ENCODE results near the gene TMEM259. TPM values are rescaled to one million over a fixed set of nuclear protein-coding genes. Genes with fewer than 3 reads are reported as not detected.
A peak's percentile ranks its signal among the peaks of the same experiment; 100 is the strongest.

The TMEM259 gene
- total RNA-seq, 1 experiment from 2014 or later: 202 TPM

DNA sequence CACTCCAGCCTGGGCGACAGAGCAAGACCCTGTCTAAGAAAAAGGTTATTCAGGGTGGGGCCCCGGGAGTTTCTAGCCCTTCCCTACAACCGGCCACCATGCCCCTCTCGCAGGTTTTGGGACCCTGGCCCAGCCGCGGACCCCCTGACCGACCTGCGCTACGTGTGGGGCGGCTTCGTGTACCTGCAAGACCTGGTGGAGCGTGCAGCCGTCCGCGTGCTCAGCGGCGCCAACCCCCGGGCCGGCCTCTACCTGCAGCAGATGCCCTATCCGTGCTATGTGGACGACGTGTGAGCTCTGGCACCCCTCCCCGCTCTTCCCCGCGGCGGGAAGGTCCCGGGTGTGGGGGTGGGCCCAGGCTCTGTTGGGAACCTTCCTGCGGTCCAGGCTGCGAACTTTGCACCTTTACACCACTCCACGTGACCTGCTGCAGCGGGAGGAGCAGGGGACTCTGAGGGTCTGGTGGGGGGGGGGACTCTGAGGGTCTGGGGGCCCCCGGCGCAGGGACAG is 25.2 kb upstream of the TMEM259 start:
- peak overlapping the region; percentile 50 for H3K27ac ChIP-seq (ENCODE audit: low read depth, low read length)
- H3K4me2 ChIP-seq (ENCODE audit: low read length): no peak overlapping the region
- H2AFZ ChIP-seq (ENCODE audit: low read depth, low read length, poor library complexity, severe bottlenecking): no peak overlapping the region
- ChIA-PET POLR2A (interaction anchor here (2.0 kb wide), 1 partner anchor 223 kb away, joined by 7 read pairs; the partner anchor contains the start of gene CIRBP), RAD21 (ENCODE audit: low non-redundant PET in 1 of 2, low total read pairs in 2 of 2, uncharacterized antibody in 2 of 2, unreplicated experiment in 2 of 2) (no interaction called here), CTCF (interaction anchor here (1.4 kb wide), 1 partner anchor 19 kb away, joined by 7 read pairs; no protein-coding TSS in a partner anchor)
- intact Hi-C loops (cut with micrococcal nuclease): no loop called here
- TF ChIP-seq CBX3 (IDR thresholded peaks at IDR 0.05; ENCODE audit: low read depth): no peak
- no peak for TF ChIP-seq SP1 (IDR thresholded peaks at IDR 0.05; ENCODE audit: low read depth)
- no peak for TF ChIP-seq SRF (IDR thresholded peaks at IDR 0.05; ENCODE audit: low read depth)
- TF ChIP-seq POLR2A (IDR thresholded peaks at IDR 0.05; ENCODE audit: borderline replicate concordance, extremely low read depth, insufficient read depth, insufficient read length): no peak
- TF ChIP-seq EZH2phosphoT487 (IDR thresholded peaks at IDR 0.05; ENCODE audit: borderline replicate concordance): no peak
- no peak for TF ChIP-seq POLR2AphosphoS5 (IDR thresholded peaks at IDR 0.05; ENCODE audit: low read depth, low read length)
- TF ChIP-seq CTCF (IDR thresholded peaks at IDR 0.05 in 2 of 3, conservative IDR thresholded peaks at IDR 0.05 in 1 of 3; ENCODE audit: borderline replicate concordance in 1 of 3, insufficient read depth in 1 of 3, low read depth in 2 of 3, low read length in 2 of 3): no peak
- TF ChIP-seq, protein P1, sequence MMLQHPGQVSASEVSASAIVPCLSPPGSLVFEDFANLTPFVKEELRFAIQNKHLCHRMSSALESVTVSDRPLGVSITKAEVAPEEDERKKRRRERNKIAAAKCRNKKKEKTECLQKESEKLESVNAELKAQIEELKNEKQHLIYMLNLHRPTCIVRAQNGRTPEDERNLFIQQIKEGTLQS (IDR thresholded peaks at IDR 0.05): no peak
- no peak for TF ChIP-seq ZBTB33 (IDR thresholded peaks at IDR 0.05; ENCODE audit: extremely low read depth, insufficient replicate concordance, low read length)
- no peak overlapping the region for H3K4me3 ChIP-seq (replicated peaks in 1 of 2; ENCODE audit: low read depth in 1 of 2, low read length in 2 of 2)
- H4K20me1 ChIP-seq (ENCODE audit: insufficient read depth): no peaks in the 10 kb centered on the region
- H3K9ac ChIP-seq (ENCODE audit: low read length): no peak overlapping the region
- no peak for ATAC-seq
- no peaks in the 10 kb centered on the region for H3K27me3 ChIP-seq (ENCODE audit: insufficient read depth, low read length)
- no peak for DNase-seq (ENCODE audit: low read depth, low spot score)
- no peaks in the 10 kb centered on the region for H3K9me2 ChIP-seq (ENCODE audit: insufficient read depth)
- BruUV-seq (replicated peaks): no TSS peak
- peaks cover 0 to 15% of the 10 kb centered on the region in 2 experiments; a peak in 1 of 4 replicates for H3K36me3 ChIP-seq (ENCODE audit: control insufficient read depth in 1 of 2, insufficient read depth in 2 of 2, low read length in 2 of 2)
- peaks cover 29 to 51% of the 10 kb centered on the region in 2 experiments for H3K4me1 ChIP-seq (ENCODE audit: control insufficient read depth in 1 of 2, insufficient read depth in 2 of 2, low read length in 2 of 2)
- no peaks in the 10 kb centered on the region for H3K9me3 ChIP-seq (ENCODE audit: control insufficient read depth in 1 of 2, insufficient read depth in 1 of 2, low read depth in 1 of 2, low read length in 2 of 2)
- peaks cover 8% of the 10 kb centered on the region; the same call in 1 of the 2 replicates for H3K79me2 ChIP-seq (ENCODE audit: insufficient read depth, low read length)

Data from HCT116 (cell line).